Stimulated activated memory B cell treated with anti-CD40 and anti-IgM and Interleukin-4, amounts not matched to agents 10 μg/mL and 1 μg/mL and 100 μg/mL, for 72 hours (primary cell): Measurements from ENCODE around the gene PSD.

Experiments
- ATAC-seq: fragments of 150-1000 bp; cut with Tn5 transposase; 2 replicates; pipeline ENCODE4 v1.10.0; 2021
- H3K27ac Mint-ChIP-seq: one replicate; pipeline ENCODE4 v1.8.0; 2022; ENCODE audit warnings: mild to moderate bottlenecking, mixed read lengths
- H3K27me3 Mint-ChIP-seq: one replicate; pipeline ENCODE4 v1.8.0; 2022; ENCODE audit warnings: mixed read lengths
- H3K36me3 Mint-ChIP-seq: one replicate; pipeline ENCODE4 v1.8.0; 2022; ENCODE audit warnings: mixed read lengths
- H3K4me1 Mint-ChIP-seq: one replicate; pipeline ENCODE4 v1.8.0; 2022; ENCODE audit warnings: mixed read lengths
- H3K4me3 Mint-ChIP-seq: one replicate; pipeline ENCODE4 v1.8.0; 2022; ENCODE audit warnings: mild to moderate bottlenecking, moderate library complexity, mixed read lengths
- H3K9me3 Mint-ChIP-seq: one replicate; pipeline ENCODE4 v1.8.0; 2022; ENCODE audit warnings: mixed read lengths

PSD gene

DNA sequence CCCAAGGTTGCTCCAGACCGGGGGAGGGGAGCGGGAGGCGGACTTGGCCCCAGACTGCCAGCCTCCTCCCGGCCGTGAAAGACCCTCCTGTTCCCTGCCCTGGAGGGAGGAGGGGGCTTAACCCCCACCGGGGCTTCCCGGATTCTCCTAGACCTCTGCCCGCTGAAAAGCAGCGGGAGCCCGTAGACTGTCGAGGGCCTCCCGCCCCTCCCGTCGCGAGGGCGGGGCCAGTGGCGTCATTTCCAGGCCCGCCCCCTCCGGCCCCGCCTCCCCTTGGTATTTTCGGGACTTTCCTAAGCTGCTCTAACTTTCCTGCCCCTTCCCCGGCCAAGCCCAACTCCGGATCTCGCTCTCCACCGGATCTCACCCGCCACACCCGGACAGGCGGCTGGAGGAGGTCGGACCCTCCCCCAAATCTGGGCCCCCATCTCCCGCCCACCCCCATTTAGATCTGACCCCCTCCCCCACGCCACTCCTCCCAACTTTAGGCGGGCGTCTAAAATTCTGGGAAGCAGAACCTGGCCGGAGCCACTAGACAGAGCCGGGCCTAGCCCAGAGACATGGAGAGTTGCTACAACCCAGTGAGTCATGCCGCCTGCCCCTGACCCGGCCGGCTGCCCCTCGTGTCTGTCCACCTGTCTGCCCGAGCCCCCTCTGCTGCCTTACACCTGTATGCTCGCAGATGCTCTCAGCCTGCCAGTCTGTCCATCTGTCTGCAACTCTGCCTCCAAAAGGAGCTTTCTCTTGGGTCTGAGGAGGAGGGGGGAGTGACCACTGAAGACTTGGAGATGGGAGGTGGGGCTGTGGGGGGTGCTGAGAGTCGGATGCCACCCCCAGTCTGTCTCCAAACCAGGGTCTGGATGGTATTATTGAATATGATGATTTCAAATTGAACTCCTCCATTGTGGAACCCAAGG, 22.9 kb downstream of the PSD start, which contains the start of gene NFKB2:
Gene NFKB2, plus strand, starts transcription at position 306 of the 917 bp plus-strand sequence. Its CDS starts 255 bp downstream, at position 561.
- Mint-ChIP-seq H3K27me3 (no peaks in the 10 kb centered on the region), H3K27ac (peak within 1 kb of the TSS; percentile 99), H3K9me3 (no peaks in the 10 kb centered on the region), H3K4me1 (peaks cover 62% of the 10 kb centered on the region), H3K36me3 (peaks cover 47% of the 10 kb centered on the region), H3K4me3 (peak within 1 kb of the TSS; percentile 94)
- ATAC-seq, result peak; percentile 64

DNA sequence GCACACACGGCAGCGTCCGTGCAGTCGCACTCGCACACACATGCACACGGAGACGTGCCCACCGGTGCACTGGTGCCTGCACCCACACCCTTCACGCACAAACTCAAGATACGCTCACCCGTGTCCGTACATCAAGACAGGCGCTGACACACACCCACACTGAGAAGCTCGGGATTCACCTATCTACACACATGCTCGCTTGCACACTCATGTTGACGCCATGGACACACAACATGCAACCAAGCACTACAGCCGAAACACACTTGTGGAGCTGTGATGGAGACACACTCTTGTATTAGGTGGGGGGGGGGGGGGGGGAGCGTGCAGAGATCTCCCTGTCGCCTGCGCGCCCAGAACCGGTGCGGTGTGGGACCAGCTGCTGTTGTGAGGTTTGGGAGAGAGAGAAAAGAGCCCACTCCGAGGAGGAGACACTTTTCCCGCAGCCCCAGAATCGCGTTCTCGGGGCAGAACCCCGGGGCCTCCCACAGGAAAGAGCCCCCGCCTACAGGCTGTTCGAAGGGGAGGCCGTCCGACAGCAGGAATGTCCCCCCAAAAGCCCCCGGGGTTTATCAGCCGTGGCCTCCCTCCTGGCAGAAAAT, 23.7 kb downstream of the PSD start:
- Mint-ChIP-seq H3K27me3 (no peaks in the 10 kb centered on the region), H3K27ac (peak overlapping the region; percentile 99), H3K4me1 (peaks cover 54% of the 10 kb centered on the region), H3K36me3 (peaks cover 39% of the 10 kb centered on the region), H3K4me3 (peak overlapping the region; percentile 94), H3K9me3 (no peaks in the 10 kb centered on the region)
- ATAC-seq, result peak; percentile 46

DNA sequence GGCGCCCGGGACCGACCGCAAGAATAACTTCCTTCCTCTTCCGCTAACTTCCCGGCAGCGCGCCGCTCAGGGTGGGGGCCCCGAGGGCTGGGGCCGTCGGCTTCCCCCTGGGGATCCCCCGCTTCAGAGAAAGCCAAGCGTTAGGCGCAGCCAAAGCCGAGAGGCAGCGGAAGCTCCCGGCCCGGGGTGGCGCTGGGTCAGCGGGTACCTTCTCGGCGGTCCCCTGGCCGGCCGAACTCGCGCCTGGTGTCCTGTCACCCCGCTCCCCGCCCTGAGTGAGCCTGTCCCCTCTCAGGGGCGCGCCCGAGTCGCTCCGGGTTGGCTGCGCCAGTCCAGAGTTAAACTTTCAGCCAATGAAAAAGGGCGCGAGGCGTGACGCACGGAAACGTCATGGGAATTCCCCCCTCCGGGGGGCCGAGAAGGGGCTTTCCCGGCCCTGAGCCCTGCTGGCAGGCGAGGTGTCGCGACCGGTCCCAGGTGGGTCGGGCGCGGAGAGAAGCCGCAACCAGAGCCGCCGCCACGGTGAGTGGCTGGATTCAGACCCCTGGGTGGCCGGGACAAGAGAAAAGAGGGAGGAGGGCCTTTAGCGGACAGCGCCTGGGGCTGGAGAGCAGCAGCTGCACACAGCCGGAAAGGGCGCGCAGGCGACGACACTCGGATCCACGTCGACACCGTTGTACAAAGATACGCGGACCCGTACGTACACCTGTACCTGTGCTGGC, 24.3 kb downstream of the PSD start:
- Mint-ChIP-seq H3K4me1 (peaks cover 49% of the 10 kb centered on the region), H3K9me3 (no peaks in the 10 kb centered on the region), H3K36me3 (peaks cover 32% of the 10 kb centered on the region), H3K27me3 (no peaks in the 10 kb centered on the region), H3K27ac (peak overlapping the region; percentile 99), H3K4me3 (peak overlapping the region; percentile 94)
- ATAC-seq, result peak; percentile 93

DNA sequence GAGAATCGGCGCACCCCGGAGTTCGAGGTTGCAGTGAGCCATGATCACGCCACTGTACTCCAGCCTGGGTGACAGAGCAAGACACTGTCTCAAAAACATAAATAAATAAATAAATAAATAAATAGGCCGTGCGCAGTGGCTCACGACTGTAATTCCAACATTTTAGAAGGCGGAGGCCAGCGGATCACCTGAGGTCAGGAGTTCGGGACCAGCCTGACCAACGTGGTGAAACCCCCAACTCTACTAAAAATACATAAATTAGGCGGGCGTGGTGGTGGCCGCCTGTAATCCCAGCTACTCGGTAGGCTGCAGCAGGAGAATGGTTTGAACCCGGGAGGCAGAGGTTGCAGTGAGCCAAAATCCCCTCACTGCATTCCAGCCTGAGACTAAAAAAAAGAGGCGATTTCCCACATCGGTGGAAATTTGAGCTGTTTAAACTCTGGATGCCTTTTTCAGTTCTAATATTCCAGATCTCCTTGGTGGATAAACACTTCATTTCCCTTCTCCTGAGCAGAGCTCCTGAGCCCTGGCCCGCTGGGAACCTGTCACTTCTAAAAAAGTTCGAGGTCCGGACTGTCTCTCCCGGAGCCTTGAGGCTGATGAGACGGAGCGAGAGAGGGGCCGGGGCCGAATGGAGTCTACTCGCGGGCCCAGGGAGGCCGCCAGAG, 25.0 kb downstream of the PSD start:
- ATAC-seq, result no peak
- Mint-ChIP-seq H3K4me3 (peak overlapping the region; percentile 94), H3K9me3 (no peaks in the 10 kb centered on the region), H3K27me3 (no peaks in the 10 kb centered on the region), H3K27ac (peak overlapping the region; percentile 99), H3K36me3 (peaks cover 28% of the 10 kb centered on the region), H3K4me1 (peaks cover 45% of the 10 kb centered on the region)

DNA sequence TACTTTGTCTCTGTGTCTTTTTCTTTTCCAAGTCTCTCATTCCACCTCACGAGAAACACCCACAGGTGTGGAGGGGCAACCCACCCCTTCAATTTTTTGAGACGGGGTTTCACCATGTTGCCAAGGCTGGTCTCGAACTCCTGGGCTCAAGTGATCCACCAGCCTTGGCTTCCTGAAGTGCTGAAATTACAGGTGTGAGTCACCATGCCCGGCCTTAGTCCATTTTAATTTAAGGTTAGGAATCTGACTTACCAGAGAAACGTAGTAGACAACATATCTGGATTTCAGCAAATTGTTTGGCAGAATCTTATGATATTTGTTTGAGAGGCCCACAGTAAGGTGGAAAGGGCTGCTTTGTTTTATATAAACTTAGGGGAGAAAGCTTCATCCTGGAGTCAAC, 26.3 kb downstream of the PSD start:
- peaks cover 32% of the 10 kb centered on the region for H3K4me1 Mint-ChIP-seq
- no peaks in the 10 kb centered on the region for H3K9me3 Mint-ChIP-seq
- no peaks in the 10 kb centered on the region for H3K27me3 Mint-ChIP-seq
- peaks cover 16% of the 10 kb centered on the region for H3K36me3 Mint-ChIP-seq
- H3K27ac Mint-ChIP-seq, result no peak overlapping the region
- no peak overlapping the region for H3K4me3 Mint-ChIP-seq
- no peak for ATAC-seq

DNA sequence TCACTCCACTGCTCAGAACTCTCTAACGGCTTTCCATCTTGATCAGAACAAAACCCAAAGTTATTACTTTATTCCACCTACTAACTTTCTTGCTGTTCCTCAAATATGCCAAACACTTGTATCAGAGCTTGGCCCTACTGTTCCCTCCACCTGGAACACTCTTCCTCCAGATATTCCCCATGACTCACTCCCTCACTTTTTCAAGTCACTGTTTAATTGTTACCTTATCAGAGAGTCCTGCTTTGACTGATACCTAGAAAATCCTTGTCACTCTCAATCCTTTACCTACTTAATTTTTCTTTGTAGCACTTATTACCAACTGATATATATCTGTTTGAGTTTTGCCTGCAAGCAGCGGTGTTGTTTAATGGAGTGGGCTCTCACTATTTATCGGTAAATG, 28.7 kb downstream of the PSD start:
- H3K27ac Mint-ChIP-seq, result no peak overlapping the region
- peaks cover 24% of the 10 kb centered on the region for H3K4me1 Mint-ChIP-seq
- H3K4me3 Mint-ChIP-seq, result no peak overlapping the region

DNA sequence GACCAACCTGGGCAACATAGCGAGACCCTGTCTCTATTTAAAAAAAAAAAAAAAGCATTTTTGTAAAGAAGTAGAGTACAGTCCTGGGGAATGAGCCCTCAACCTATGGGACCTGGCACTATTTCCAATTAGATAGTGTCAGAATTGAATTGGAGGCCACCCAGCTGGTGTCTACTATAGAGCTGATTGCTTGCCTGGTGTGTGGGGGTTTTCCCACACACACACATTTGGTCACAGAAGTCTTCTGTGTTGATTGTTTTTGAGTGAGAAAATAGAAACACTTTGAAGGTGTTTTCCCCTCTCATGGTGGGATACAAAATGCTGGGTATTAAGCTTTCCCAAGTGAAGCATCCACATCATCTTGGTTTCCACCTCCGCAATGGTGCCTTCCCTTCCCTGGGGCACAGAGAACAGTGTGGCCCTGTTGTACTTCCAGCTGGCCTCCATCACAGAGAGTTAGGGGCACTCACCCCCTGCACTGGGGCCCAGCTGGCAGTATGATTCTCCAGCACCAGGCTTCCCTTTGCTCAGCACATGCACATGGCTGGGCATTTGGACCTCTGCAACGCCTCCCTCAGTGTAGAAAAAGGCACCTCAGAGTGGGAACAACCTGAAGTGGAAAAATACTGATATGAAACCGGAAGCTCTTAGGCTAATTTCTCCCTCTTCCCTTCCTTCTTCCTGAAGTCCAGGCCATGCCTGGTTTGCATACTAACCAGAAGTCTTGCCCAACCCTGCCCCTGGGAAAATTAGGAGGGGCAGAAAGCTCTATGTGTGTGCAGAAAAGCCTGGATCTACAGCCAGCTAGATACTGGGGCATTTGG, 33.8 kb downstream of the PSD start:
- Mint-ChIP-seq H3K36me3 (peaks cover 32% of the 10 kb centered on the region), H3K27me3 (no peaks in the 10 kb centered on the region), H3K9me3 (no peaks in the 10 kb centered on the region), H3K4me3 (no peak overlapping the region), H3K27ac (peak overlapping the region; percentile 9), H3K4me1 (peaks cover 20% of the 10 kb centered on the region)
- ATAC-seq, result peak; percentile 34

More for the DNA sequence above, 28.7 kb downstream of the PSD start:
- Mint-ChIP-seq H3K36me3 (no peaks in the 10 kb centered on the region), H3K27me3 (no peaks in the 10 kb centered on the region), H3K9me3 (no peaks in the 10 kb centered on the region)
- ATAC-seq, result no peak

DNA sequence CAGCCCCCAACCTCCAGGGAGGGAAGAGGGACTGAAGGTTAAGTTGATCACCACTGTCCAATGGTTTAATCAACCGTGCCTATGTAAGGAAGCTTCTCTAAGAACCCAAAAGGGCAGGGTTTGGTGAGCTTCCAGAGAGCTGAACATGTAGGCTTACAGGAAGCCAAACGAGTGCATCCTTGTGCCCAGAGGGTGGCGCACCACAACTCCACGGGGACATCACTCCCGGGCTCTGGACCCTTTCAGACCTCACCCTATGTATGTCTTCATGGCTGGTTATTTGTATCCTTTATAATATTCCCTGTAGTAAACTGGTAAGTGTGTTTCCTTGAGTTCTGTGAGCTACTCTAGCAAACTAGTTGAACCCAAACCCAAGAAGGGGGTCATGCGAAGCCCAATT, 34.5 kb downstream of the PSD start:
- Mint-ChIP-seq H3K36me3 (peaks cover 40% of the 10 kb centered on the region), H3K9me3 (no peaks in the 10 kb centered on the region), H3K27me3 (no peaks in the 10 kb centered on the region), H3K4me3 (no peak overlapping the region), H3K27ac (peak overlapping the region; percentile 9), H3K4me1 (peaks cover 20% of the 10 kb centered on the region)
- ATAC-seq, result no peak

DNA sequence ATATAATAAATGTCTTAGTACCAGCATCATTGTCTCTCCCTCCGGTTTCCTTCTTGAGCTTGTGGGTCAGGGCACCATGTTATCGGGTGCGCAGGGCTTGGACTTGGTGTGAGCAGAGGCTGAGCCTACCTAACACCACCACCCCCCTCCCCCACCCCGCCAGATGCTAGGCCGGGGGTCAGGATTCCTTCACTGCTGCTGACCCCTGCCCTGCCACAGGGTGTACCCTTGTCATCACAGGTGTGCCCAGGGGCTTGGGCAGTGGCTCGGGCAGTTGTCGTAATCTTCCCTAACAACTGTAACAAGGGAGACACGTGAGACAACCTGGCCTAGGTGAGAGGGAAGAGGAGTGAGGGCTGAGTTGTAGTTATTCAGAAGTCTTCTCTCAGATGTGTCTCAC, 35.7 kb downstream of the PSD start:
- H3K27ac Mint-ChIP-seq, result no peak overlapping the region
- H3K4me1 Mint-ChIP-seq, result peaks cover 20% of the 10 kb centered on the region
- ATAC-seq, result no peak
- H3K36me3 Mint-ChIP-seq, result peaks cover 44% of the 10 kb centered on the region
- H3K27me3 Mint-ChIP-seq, result no peaks in the 10 kb centered on the region
- no peak overlapping the region for H3K4me3 Mint-ChIP-seq
- H3K9me3 Mint-ChIP-seq, result no peaks in the 10 kb centered on the region

DNA sequence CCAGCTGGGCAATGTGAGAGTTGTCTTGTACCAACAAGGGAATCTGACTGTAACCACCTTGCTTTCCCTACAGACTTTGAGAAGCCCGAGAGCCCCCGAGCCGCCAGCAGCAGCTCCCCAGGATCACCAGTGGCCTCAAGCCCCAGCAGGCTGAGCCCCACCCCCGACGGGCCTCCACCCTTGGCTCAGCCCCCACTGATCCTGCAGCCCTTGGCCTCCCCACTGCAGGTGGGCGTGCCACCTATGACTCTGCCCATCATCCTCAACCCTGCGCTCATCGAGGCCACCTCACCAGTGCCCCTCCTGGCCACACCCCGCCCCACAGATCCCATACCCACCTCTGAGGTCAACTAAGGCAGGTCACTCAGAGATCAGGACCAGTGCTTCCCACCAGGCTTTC, 36.6 kb downstream of the PSD start:
- H3K4me3 Mint-ChIP-seq, result no peak overlapping the region
- peaks cover 45% of the 10 kb centered on the region for H3K36me3 Mint-ChIP-seq
- no peak for ATAC-seq
- no peaks in the 10 kb centered on the region for H3K27me3 Mint-ChIP-seq
- no peaks in the 10 kb centered on the region for H3K9me3 Mint-ChIP-seq
- no peak overlapping the region for H3K27ac Mint-ChIP-seq
- H3K4me1 Mint-ChIP-seq, result peaks cover 20% of the 10 kb centered on the region

DNA sequence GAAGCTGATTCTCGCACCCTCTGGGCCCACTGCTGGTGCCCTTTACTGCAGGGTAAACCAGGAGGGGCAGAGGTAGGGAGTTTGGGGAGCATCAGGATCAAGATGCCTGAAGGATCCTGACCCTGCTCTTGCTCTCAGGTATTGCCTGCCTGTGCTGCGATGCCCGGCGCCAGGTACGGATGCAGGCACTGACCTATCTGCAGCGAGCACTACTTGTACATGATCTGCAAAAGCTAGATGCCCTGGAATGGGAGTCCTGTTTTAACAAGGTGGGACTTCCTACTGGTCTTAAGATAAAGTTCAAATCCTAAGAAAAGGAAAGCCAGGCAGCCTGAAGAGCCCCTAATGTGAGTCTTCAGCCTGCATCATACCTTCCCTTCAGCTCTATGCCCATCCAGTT, 39.2 kb downstream of the PSD start:
- Mint-ChIP-seq H3K36me3 (peaks cover 58% of the 10 kb centered on the region), H3K4me3 (no peak overlapping the region), H3K9me3 (no peaks in the 10 kb centered on the region), H3K4me1 (peaks cover 9% of the 10 kb centered on the region), H3K27me3 (no peaks in the 10 kb centered on the region), H3K27ac (no peak overlapping the region)
- no peak for ATAC-seq

DNA sequence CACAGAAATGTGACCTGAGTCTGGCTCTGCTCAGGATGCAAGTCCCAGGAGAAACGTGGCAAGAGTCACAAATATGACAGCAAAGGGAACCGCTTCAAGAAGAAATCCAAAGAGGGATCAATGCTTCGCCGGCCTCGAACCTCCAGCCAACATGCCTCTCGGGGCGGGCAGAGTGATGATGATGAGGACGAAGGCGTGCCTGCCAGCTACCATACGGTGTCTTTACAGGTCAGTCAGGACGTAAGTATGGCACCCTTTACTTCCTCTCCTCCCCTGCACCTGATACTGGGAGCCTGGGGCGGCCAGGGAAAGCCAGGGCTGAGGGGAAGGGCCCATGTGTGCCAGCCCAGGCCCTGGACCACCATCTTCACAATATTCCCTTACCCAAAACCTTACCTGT, 41.7 kb downstream of the PSD start:
- peaks cover 69% of the 10 kb centered on the region for H3K36me3 Mint-ChIP-seq
- H3K27me3 Mint-ChIP-seq, result no peaks in the 10 kb centered on the region
- no peak overlapping the region for H3K4me3 Mint-ChIP-seq
- H3K9me3 Mint-ChIP-seq, result no peaks in the 10 kb centered on the region
- no peak for ATAC-seq
- no peaks in the 10 kb centered on the region for H3K4me1 Mint-ChIP-seq
- H3K27ac Mint-ChIP-seq, result no peak overlapping the region

DNA sequence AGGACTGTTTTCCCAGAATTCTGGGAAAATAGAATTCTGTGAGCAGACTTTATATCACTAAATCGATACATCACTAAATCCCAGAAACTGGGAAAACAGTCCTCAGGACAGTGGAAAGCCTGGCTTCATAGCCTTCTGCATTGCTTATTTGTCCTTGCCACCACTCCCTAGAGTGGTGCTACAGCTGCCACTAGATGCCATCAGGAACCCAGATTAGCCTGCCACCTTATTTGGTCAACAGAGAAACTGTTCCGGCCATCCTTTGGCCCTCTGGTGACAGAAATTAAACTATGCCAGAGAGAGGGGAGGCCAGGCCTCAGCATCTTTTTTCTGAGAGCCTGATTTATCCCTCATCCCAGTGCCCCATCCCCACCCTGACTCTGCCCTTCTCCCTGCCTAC, 42.7 kb downstream of the PSD start:
- H3K27ac Mint-ChIP-seq, result no peak overlapping the region
- peaks cover 69% of the 10 kb centered on the region for H3K36me3 Mint-ChIP-seq
- no peak for ATAC-seq
- H3K4me1 Mint-ChIP-seq, result no peaks in the 10 kb centered on the region
- H3K9me3 Mint-ChIP-seq, result no peaks in the 10 kb centered on the region
- no peak overlapping the region for H3K4me3 Mint-ChIP-seq
- no peaks in the 10 kb centered on the region for H3K27me3 Mint-ChIP-seq

DNA sequence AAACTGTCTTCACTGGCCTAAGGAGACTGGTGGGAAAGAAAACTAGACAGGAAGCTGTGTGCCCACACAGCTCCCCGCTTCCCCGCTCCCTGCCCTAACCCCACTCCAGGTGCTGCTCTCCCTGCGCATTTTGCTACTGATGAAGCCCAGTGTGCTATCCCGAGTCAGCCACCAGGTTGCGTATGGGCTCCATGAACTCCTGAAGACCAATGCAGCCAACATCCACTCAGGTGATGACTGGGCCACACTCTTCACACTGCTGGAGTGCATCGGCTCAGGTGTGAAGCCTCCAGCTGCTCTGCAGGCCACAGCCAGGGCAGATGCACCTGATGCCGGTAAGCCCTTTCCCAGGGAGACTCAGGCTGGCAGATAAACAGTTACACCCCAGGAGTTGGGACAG, 43.3 kb downstream of the PSD start:
- no peak overlapping the region for H3K27ac Mint-ChIP-seq
- no peaks in the 10 kb centered on the region for H3K9me3 Mint-ChIP-seq
- H3K4me3 Mint-ChIP-seq, result no peak overlapping the region
- ATAC-seq, result no peak
- no peaks in the 10 kb centered on the region for H3K4me1 Mint-ChIP-seq
- peaks cover 69% of the 10 kb centered on the region for H3K36me3 Mint-ChIP-seq
- no peaks in the 10 kb centered on the region for H3K27me3 Mint-ChIP-seq
